Subcutaneous abdominal adipose tissue (tissue), 5 donors: ENCODE data around the gene TSPAN3.
A peak's percentile ranks its signal among the peaks of the same experiment; 100 is the strongest.

Experiments
- H3K27ac ChIP-seq: one replicate; pipeline ENCODE4 v1.7.0; 2013; ENCODE audit warnings: low read depth, mild to moderate bottlenecking, inconsistent platforms, low read length, moderate library complexity
- H3K27me3 ChIP-seq, 5 donors: one replicate each; pipeline ENCODE4 v1.7.0; 2013; ENCODE audit warnings: low read length in 5 of 5, inconsistent platforms in 1 of 5; ENCODE audit not compliant: control insufficient read depth in 5 of 5, insufficient read depth in 4 of 5
- H3K36me3 ChIP-seq, 5 donors: one replicate each; pipeline ENCODE4 v1.7.0; 2013; ENCODE audit warnings: low read length in 5 of 5; ENCODE audit not compliant: control insufficient read depth in 5 of 5, insufficient read depth in 5 of 5
- H3K4me1 ChIP-seq, 5 donors: one replicate each; pipeline ENCODE4 v1.7.0; 2013; ENCODE audit warnings: low read length in 5 of 5, mild to moderate bottlenecking in 3 of 5, moderate library complexity in 1 of 5; ENCODE audit not compliant: control insufficient read depth in 5 of 5, insufficient read depth in 5 of 5
- H3K4me3 ChIP-seq, 5 donors: one replicate each; pipeline ENCODE4 v1.7.0; 2013; ENCODE audit warnings: low read length in 5 of 5, low read depth in 1 of 5
- H3K9ac ChIP-seq, 5 donors: one replicate each; pipeline ENCODE4 v1.7.0; 2013; ENCODE audit warnings: low read length in 5 of 5, mild to moderate bottlenecking in 4 of 5, moderate library complexity in 3 of 5
- H3K9me3 ChIP-seq, 5 donors: one replicate each; pipeline ENCODE4 v1.7.0; 2013; ENCODE audit warnings: low read length in 5 of 5; ENCODE audit not compliant: control insufficient read depth in 5 of 5
- donor health status: healthy.
- donor health status: healthy.
- donor health status: healthy.
- donor health status: healthy.
- donor health status: healthy.

TSPAN3 gene

DNA sequence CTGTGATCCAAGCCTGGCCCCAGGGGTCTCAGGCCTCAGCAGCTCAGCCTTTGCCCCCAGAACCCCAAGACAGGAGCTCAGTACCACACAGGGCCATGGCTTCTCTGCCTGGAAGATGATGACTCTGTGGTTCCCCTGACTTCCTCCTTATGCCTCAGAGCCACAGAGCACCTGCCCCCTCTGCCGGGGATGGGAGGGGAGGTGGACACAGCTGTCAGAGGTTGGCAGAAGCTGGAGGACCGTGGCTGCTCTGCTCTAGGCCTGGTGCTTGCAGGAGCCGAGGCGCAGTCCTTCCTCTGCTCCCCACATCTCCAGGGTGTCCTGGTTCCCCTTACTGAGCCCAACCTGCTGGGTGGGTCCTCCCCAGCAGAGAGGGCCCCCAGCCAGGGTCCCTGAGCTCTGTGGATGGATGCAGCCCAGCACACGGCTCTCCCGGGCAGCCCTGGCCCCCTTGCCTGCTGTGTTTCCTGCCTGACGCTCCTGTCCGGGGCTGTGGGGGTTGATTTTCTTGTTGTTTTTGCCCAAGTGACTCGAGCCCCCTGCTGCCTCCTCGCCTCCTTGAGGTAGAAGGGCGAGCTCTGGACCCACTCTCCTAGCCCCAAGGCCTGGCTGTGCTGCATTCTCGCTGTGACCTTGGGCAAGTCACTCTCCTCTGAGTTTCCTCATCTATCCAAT lies 39.4 kb downstream of the TSPAN3 start:
- Histone ChIP-seq H3K36me3 (peaks cover 0 to 23% (median 3%) of the 10 kb centered on the region in 5 donors), H3K27me3 (no peaks in the 10 kb centered on the region), H3K4me3 (no peak overlapping the region), H3K9ac (peak overlapping the region in 1 of 5 donors; percentile 28), H3K27ac (no peak overlapping the region), H3K4me1 (peaks cover 0 to 52% (median 45%) of the 10 kb centered on the region in 5 donors), H3K9me3 (no peaks in the 10 kb centered on the region)

DNA sequence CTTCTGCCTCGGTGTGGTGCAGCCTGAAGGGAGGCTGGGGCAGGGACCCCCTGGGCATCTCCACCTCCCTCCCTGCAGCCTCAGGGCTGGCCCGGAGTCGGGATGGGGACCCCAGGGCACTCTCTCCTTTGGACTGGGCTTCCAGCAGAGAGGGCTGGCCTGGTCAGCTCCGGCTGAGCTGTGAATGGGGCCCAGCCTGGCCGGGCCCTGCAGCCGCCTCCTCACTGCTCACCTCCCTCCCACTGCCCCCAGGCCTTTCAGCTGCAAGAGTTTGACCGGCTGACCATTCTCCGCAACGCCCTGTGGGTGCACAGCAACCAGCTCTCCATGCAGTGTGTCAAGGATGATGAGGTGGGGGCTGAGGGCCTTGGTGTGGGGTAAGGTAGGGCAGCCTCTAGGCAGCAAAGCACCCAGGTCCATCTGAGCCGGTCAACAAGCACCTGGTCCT lies 40.0 kb downstream of the TSPAN3 start:
- no peak overlapping the region for H3K27ac ChIP-seq
- H3K36me3 ChIP-seq, result peaks cover 0 to 19% (median under 1%) of the 10 kb centered on the region in 5 donors
- no peaks in the 10 kb centered on the region for H3K9me3 ChIP-seq
- no peaks in the 10 kb centered on the region for H3K27me3 ChIP-seq
- H3K4me1 ChIP-seq, result peaks cover 0 to 47% (median 39%) of the 10 kb centered on the region in 5 donors
- no peak overlapping the region for H3K4me3 ChIP-seq
- H3K9ac ChIP-seq, result peak overlapping the region in 1 of 5 donors; percentile 28

DNA sequence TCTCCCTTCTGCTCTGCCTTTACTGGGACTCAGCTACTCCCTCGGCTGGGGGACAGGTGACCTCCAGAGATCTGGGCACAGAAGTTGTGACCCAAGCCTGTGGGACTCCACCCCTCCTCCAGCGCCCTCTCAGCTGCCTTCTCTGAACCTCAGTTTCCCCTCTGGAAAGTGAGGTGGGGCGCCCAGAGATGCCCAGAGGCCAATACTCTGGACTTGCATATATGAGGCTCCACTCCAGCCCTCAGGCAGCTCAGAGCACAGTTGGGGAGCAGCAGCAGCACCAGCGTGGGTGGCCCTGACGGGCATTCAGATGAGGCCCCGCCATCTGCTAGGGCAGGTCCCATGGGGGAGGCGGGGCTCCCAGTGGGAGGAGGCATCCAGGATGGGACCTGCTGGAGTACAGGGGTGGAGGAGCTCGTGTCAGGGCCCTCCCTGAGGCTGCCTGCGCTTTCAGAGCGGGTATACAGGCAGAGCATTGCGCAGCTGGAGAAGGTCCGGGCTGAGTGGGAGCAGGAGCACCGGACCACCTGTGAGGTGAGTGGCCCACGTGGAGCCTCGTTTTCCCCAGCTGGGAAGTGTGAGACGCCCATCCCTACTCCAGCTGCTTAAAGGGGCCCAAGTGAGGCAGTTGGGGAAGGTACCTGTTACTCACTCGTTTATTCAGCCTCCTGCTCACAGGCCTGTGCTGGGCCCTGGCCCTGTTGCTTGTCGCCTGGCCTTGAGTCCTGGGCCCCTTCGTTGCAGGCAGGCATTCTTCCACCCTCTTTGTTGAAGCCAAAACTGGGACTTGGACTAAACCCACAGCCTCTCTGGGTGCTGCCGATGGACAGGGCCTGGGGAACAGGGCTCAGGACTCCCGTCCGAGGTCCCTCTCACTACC lies 40.6 kb downstream of the TSPAN3 start:
- H3K4me3 ChIP-seq, result no peak overlapping the region
- H3K9ac ChIP-seq, result peak overlapping the region in 1 of 5 donors; percentile 28
- H3K27ac ChIP-seq, result no peak overlapping the region
- H3K9me3 ChIP-seq, result no peaks in the 10 kb centered on the region
- peaks cover 0 to 40% (median 33%) of the 10 kb centered on the region in 5 donors for H3K4me1 ChIP-seq
- peaks cover 0 to 16% (median 0%) of the 10 kb centered on the region in 5 donors for H3K36me3 ChIP-seq
- H3K27me3 ChIP-seq, result no peaks in the 10 kb centered on the region

DNA sequence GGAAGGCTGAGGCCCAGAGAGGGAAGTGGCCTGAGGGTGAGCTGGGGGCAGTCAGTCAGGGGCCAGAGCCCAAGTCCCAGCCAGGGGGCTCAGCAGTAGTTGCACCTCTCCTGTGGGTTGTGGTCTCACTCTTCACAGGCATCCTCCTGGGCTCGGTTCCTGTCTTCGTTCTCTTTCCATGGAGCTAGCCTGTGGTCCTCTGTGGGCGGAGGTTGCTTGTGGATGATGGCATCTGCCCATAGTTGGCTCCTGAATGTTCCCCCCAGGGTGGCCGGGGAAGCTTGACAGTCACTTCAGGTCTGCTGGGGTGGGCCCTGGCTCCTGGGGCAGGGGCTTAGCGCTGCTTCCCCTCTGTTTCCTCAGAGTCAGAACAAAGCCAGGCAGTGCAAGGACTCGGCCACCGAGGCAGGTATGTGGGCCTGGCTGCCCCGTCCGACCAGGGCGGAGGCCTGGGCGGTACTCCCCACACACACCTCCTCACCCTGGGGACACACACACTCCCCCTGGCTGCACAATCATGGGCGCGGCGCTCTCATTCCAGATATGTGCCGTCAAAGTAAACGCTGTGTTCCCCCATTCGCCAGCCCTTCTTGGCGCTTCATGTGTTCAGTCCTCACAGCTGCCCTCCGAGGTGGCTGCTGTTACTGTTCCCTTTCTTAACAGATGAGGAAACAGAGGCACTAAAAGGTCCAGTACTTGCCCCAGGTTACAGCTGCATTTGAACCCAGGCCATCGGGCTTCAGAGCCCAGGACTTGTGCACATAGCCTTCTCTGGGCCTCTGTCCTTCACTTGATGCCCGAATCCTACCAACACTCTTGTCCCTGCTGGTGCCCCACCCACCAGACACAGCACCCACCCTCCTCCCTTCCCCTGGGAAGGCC lies 41.5 kb downstream of the TSPAN3 start:
- H3K27me3 ChIP-seq, result no peaks in the 10 kb centered on the region
- H3K4me3 ChIP-seq, result no peak overlapping the region
- H3K4me1 ChIP-seq, result peaks cover 0 to 31% (median 24%) of the 10 kb centered on the region in 5 donors
- no peaks in the 10 kb centered on the region for H3K9me3 ChIP-seq
- no peak overlapping the region for H3K27ac ChIP-seq
- peaks cover 0 to 15% (median 0%) of the 10 kb centered on the region in 5 donors for H3K36me3 ChIP-seq
- no peak overlapping the region for H3K9ac ChIP-seq

DNA sequence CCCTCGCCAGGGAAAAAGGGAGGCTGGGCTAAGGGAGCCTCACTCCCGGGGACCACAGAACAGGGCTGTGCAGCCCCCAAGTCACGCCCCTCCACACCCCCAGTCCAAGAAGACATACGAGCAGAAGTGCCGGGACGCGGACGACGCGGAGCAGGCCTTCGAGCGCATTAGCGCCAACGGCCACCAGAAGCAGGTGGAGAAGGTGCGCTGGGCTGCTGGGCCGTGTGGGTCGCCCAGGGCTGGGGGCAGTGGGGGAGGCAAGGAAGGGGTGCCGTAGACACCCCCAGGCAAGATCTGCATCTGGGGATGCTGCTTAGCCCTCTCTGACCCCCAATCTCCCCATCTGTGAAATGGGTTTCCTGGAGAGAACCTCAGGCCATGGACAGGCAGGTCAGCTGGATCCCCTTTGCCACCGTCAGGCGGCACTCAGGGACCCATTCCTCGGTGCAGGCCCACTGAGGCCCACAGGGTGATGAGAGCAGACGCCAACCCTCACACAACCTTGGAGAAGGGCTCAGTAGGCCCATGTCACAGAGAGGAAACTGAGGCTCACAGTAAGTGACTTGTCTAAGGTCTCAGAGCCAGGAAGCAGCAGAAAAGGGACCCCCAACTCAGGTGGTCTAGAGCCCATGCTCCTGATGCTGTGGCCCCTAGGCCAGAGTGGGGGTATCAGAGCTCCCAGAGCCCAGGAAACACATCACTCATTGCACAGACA lies 42.3 kb downstream of the TSPAN3 start:
- peaks cover 0 to 26% (median 20%) of the 10 kb centered on the region in 5 donors for H3K4me1 ChIP-seq
- H3K27me3 ChIP-seq, result no peaks in the 10 kb centered on the region
- peaks cover 0 to 15% (median 0%) of the 10 kb centered on the region in 5 donors for H3K36me3 ChIP-seq
- no peaks in the 10 kb centered on the region for H3K9me3 ChIP-seq
- no peak overlapping the region for H3K27ac ChIP-seq
- H3K9ac ChIP-seq, result peak overlapping the region in 1 of 5 donors; percentile 57
- peak overlapping the region in 3 of 5 donors; percentile 31 to 53 (median 51) for H3K4me3 ChIP-seq

DNA sequence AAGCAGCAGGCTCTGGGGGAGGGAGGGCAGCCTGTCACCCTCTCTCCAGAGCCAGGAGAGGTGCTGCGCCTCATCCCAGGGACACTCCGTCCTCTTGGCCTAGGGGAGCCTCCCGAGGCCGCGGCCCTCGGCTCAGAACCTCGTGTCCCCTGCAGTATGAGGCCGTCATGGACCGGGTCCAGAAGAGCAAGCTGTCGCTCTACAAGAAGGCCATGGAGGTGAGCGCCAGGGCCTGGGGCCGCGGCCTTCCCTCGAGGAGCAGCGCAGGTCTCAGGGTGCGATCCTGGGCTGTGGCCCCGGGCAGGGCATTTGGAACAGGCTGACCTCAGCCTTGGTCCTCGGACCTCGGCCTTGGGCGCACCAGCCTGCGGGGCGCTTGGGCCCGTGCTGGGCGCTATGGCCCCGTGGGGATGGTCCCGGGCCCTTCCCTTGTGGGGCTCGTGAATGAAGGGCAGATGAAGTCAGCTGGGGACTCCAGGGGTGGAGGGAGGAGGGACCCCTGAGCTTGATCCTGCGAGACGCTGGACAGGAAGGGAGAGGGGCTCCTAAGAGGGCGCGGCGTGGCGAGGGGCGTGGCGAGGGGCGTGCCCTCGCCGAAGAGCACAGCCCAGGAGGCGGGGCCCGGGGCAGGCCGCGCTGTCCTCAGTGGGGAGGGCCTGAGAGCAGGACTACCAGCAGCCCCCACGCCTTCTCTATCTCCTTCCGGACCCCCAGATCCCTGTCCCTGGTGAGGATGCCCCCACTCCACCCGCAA lies 43.0 kb downstream of the TSPAN3 start:
- peak overlapping the region in 1 of 5 donors; percentile 57 for H3K9ac ChIP-seq
- no peaks in the 10 kb centered on the region for H3K9me3 ChIP-seq
- peaks cover 0 to 10% (median 0%) of the 10 kb centered on the region in 5 donors for H3K36me3 ChIP-seq
- peaks cover 0 to 19% (median 12%) of the 10 kb centered on the region in 5 donors for H3K4me1 ChIP-seq
- peak overlapping the region in 4 of 5 donors; percentile 17 to 53 (median 41) for H3K4me3 ChIP-seq
- H3K27me3 ChIP-seq, result no peaks in the 10 kb centered on the region
- H3K27ac ChIP-seq, result no peak overlapping the region

DNA sequence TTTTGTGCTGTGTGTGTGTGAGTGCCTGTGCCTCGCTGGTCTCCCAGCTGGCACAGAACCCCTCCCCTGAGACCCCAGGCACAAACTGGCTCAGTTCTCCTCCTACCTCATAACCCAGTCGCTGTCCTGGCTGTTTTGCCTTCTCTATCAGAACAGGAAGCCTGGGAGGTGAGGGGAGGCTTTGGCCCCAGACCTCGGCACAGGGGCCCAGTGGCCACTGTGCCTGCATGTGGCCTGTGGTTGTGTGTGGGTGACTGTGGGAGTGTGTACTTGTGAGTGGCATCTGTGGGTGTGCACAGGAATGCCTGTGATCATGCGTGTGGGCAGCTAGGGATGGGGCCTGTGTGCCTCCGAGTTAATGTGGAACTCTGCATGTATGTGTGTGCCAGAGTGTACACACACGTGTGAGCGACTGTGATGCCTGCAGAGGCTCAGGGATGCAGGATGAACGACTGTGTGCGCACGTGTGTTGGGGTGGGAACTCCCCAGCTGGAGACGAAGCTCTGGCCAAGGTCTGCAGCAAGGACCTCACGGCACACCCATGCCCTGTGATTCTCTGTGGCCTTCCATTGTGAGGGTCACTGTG lies 43.7 kb downstream of the TSPAN3 start:
- Histone ChIP-seq H3K9me3 (no peaks in the 10 kb centered on the region), H3K27ac (no peak overlapping the region), H3K36me3 (peaks cover 0 to 10% (median 0%) of the 10 kb centered on the region in 5 donors), H3K4me3 (no peak overlapping the region), H3K9ac (no peak overlapping the region), H3K27me3 (no peaks in the 10 kb centered on the region), H3K4me1 (peaks cover 0 to 17% (median 14%) of the 10 kb centered on the region in 5 donors)

DNA sequence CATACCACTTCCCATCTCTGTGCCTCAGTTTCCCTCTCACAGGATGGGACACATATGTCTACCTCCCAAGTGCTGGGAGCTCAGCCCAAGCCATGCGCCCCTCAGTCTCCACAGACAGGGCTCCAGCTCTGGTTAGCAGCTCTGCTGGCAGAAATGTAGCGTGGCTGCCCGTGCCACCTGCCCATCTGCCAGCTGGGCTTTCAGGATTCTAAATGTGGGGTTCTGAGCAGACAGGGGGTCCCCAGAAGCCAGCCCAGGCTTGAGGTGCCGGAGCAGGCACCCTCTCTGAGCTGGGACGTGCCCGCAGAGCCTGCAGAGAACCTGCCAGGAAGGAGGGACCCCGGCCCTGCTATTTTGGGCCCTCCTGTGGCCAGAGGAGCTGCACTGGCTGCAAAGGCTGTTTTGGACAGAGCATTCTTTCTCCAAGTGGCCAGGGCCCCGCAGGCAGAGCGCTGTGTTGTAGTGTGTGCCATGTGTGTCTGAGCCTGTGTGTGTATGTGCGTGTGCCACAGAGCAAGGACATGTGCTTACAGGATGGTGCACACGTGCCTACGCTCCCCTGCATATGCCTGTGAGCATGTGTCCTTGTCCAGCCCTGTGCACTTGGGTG lies 44.3 kb downstream of the TSPAN3 start:
- Histone ChIP-seq H3K27ac (no peak overlapping the region), H3K9ac (no peak overlapping the region), H3K27me3 (no peaks in the 10 kb centered on the region), H3K36me3 (peaks cover 0 to 10% (median 0%) of the 10 kb centered on the region in 5 donors), H3K9me3 (no peaks in the 10 kb centered on the region), H3K4me1 (peaks cover 0 to 22% (median 17%) of the 10 kb centered on the region in 5 donors), H3K4me3 (no peak overlapping the region)
